Panc1 (cell line): ENCODE results near the gene PARP9.

ENCODE experiments used
- CTCF ChIP-seq: fragments of 450-650 bp; IDR thresholded peaks from 2 replicates; pipeline ENCODE4 v1.5.1; 2017; ENCODE audit warnings: mild to moderate bottlenecking
- POLR2AphosphoS5 ChIP-seq: IDR thresholded peaks from 2 replicates; pipeline ENCODE4 v1.6.1; 2012; ENCODE audit warnings: mild to moderate bottlenecking, low read depth, low read length, moderate library complexity
- SIN3A ChIP-seq: IDR thresholded peaks from 2 replicates; pipeline ENCODE4 v1.6.1; 2012; ENCODE audit warnings: low read depth, mild to moderate bottlenecking, low read length, moderate library complexity, borderline replicate concordance; ENCODE audit not compliant: insufficient read depth
- TCF7L2 ChIP-seq: IDR thresholded peaks from 2 replicates; pipeline ENCODE4 v1.6.1; 2011; ENCODE audit warnings: mild to moderate bottlenecking, low read depth, low read length, inconsistent platforms
- TF ChIP-seq, protein P1 (sequence below), 2 experiments: IDR thresholded peaks; 2 replicates each; pipeline ENCODE4 v1.6.1; 2011 to 2012; ENCODE audit warnings: low read depth in 2 of 2, control low read depth in 1 of 2, low read length in 1 of 2, mild to moderate bottlenecking in 1 of 2, moderate library complexity in 1 of 2; ENCODE audit not compliant: insufficient read depth in 1 of 2

- TF ChIP-seq CTCF (no peak), POLR2AphosphoS5 (no peak), TCF7L2 (no peak), SIN3A (no peak)
- TF ChIP-seq, protein P1, sequence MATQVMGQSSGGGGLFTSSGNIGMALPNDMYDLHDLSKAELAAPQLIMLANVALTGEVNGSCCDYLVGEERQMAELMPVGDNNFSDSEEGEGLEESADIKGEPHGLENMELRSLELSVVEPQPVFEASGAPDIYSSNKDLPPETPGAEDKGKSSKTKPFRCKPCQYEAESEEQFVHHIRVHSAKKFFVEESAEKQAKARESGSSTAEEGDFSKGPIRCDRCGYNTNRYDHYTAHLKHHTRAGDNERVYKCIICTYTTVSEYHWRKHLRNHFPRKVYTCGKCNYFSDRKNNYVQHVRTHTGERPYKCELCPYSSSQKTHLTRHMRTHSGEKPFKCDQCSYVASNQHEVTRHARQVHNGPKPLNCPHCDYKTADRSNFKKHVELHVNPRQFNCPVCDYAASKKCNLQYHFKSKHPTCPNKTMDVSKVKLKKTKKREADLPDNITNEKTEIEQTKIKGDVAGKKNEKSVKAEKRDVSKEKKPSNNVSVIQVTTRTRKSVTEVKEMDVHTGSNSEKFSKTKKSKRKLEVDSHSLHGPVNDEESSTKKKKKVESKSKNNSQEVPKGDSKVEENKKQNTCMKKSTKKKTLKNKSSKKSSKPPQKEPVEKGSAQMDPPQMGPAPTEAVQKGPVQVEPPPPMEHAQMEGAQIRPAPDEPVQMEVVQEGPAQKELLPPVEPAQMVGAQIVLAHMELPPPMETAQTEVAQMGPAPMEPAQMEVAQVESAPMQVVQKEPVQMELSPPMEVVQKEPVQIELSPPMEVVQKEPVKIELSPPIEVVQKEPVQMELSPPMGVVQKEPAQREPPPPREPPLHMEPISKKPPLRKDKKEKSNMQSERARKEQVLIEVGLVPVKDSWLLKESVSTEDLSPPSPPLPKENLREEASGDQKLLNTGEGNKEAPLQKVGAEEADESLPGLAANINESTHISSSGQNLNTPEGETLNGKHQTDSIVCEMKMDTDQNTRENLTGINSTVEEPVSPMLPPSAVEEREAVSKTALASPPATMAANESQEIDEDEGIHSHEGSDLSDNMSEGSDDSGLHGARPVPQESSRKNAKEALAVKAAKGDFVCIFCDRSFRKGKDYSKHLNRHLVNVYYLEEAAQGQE (IDR thresholded peaks at IDR 0.05; ENCODE audit: insufficient read depth in 1 of 2, low read depth in 2 of 2, low read length in 1 of 2): no peak
Measured at GRCh38 chr3:122582390-122582789, 18.3 kb upstream of the PARP9 start.
